Fibroblast of villous mesenchyme (primary cell): ENCODE results near the gene VPS36. TPM values are rescaled to one million over a fixed set of nuclear protein-coding genes. Genes with fewer than 3 reads are reported as not detected.
A peak's percentile ranks its signal among the peaks of the same experiment; 100 is the strongest.

Source experiments
- DNase-seq: peaks from one replicate; pipeline ENCODE4 v3.0.0-alpha.2; 2010; ENCODE audit warnings: low read depth
- H3K4me3 ChIP-seq: 2 replicates; pipeline ENCODE4 v1.5.1; 2011; ENCODE audit warnings: low read depth, mild to moderate bottlenecking, low read length
- CTCF ChIP-seq: IDR thresholded peaks from 2 replicates; pipeline ENCODE4 v1.5.1; 2012; ENCODE audit warnings: low read depth, mild to moderate bottlenecking, low read length; ENCODE audit not compliant: insufficient read depth
- total RNA-seq: library from RNA; depleted of rRNA; stranded (reverse); fragments of >200 nt; gene quantifications from 2 replicates; pipeline ENCODE4 v1.2.3, GENCODE V29; 2012

VPS36 gene
- total RNA-seq, 1 donor = 39.3 TPM

- TF ChIP-seq CTCF = no peak
- no peak for DNase-seq
- H3K4me3 ChIP-seq = no peak overlapping the region
Measured at GRCh38 chr13:52393572-52394357, 56.7 kb downstream of the VPS36 start.

GRCh38 chr13:52387721-52388120 is 62.7 kb downstream of the VPS36 start:
- DNase-seq = no peak
- no peak for TF ChIP-seq CTCF
- H3K4me3 ChIP-seq = no peak overlapping the region

- H3K4me3 ChIP-seq = no peak overlapping the region
- no peak for TF ChIP-seq CTCF
- no peak for DNase-seq
Measured at GRCh38 chr13:52385870-52386269, 64.6 kb downstream of the VPS36 start.

GRCh38 chr13:52383366-52383765 is 67.1 kb downstream of the VPS36 start:
- no peak for TF ChIP-seq CTCF
- DNase-seq = no peak
- no peak overlapping the region for H3K4me3 ChIP-seq

- H3K4me3 ChIP-seq = peak overlapping the region; percentile 9
- no peak for DNase-seq
- no peak for TF ChIP-seq CTCF
Measured at GRCh38 chr13:52378312-52378711, 72.1 kb downstream of the VPS36 start.

- TF ChIP-seq CTCF = no peak
- DNase-seq = no peak
- no peak overlapping the region for H3K4me3 ChIP-seq
Measured at GRCh38 chr13:52377898-52378297, 72.5 kb downstream of the VPS36 start.

- no peak for TF ChIP-seq CTCF
- no peak for DNase-seq
- H3K4me3 ChIP-seq = no peak overlapping the region
Measured at GRCh38 chr13:52374873-52375411, 75.5 kb downstream of the VPS36 start.
